OCI-M1 (cell line): Measurements from ENCODE around the gene HIPK2.

Source experiments
- DNase-seq: peaks from one replicate; lab custom pipeline; 2025; lab: John Stamatoyannopoulos, UW

HIPK2 gene

DNA sequence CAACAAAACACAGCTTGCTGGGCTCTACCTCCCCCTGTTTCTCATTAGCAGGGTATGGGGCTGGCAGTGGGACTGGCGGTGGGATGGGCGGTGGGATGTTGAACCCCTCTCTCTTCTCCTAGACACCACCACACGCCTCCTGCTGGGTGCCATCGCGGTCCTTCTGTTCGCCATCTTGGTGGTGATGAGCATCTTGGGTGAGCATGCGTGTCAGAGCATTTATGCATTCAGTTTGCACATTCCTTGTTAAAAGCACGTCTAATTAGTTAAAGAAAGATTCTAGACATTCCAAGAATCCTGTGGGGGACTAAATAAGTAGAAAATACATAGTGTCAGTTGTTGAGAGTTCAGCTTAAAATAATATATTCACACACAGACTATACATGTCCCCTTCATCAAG lies 241.6 kb downstream of the HIPK2 start:
- DNase-seq: no peak

DNA sequence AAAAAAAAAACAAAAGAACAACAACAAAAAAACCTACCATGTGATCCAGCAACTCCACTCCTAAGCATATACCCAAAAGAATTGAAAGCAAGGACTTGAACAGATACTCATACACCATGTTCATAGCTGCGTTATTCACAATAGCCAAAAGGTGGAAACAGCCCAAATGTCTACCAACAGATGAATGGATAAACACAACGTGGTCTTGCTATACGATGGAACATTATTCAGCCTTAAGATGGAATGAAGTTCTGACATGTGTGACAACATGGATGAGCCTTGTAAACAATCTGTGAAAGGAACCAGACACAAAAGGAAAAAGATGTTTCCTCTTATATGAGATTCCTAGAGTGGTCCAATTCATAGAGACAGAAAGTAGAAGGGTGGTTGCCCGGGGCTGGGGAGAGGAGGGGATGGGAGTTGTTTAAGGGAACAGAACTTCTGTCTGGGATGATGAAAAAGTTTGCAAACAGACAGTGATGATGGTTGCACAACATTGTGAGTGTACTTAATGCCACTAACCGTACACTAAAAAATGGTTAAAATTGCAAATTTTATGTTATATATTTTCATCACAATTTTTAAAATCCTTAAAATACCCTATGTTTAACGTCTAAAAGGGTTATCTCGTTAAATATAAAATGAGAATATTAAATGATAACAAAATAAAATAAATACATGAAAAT lies 242.7 kb downstream of the HIPK2 start:
- DNase-seq: no peak

DNA sequence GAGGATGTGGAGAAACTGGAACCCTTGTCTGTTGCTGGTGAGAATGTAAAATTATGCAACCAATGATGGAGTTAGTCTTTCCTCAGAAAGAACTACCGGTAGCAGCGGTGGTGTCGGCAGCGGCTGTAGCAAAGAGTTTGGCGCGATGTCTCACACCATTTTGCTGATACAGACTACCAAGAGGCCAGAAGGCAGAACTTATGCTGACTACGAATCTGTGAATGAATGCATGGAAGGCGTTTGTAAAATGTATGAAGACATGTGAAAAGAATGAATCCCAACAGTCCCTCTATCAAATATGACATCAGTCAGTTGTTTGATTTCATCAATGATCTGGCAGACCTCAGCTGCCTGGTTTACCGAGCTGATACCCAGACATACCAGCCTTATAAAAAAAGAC lies 243.7 kb downstream of the HIPK2 start:
- no peak for DNase-seq

DNA sequence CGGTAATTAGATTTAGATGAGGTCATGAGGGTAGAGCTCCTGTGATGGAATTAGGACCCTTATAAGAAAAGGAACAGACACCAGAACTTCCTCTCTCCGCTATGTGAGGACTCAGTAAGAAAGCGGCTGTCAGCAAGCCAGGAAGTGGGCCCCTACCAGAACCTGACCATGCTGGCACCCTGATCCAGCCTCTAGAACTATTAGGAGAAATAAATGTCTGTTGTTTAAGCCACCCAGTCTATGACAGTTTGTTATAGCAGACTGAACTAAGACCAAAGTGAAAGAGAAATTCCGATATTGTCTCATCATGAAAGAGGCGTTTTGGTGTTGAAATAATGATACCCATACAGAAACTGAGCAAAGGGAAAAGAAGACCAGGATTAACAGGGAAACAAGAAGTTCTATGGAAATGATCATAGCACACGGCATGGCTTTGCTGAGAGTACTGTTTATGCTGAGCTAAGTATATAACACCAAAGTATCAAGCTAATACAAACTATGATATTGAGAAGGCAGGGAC lies 245.1 kb downstream of the HIPK2 start:
- DNase-seq: no peak

DNA sequence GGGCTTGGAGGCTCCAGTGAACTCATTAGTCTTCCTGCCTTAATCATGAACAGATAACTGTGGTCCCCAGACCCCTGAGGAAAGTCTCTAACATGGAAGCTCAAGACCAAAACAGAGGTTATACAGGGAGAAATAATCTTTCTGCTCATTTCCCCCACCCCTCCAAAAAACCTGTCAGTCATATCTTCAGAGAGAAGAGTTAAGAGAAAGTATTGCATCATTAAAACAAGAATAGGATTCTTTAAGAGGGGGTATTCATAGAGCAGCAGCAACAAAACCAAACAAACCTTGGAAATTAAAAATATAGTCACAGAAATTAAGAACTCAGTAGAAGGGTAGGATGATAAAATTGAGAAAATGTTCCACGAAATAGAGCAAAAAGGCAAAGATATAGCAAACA lies 246.7 kb downstream of the HIPK2 start:
- no peak for DNase-seq

DNA sequence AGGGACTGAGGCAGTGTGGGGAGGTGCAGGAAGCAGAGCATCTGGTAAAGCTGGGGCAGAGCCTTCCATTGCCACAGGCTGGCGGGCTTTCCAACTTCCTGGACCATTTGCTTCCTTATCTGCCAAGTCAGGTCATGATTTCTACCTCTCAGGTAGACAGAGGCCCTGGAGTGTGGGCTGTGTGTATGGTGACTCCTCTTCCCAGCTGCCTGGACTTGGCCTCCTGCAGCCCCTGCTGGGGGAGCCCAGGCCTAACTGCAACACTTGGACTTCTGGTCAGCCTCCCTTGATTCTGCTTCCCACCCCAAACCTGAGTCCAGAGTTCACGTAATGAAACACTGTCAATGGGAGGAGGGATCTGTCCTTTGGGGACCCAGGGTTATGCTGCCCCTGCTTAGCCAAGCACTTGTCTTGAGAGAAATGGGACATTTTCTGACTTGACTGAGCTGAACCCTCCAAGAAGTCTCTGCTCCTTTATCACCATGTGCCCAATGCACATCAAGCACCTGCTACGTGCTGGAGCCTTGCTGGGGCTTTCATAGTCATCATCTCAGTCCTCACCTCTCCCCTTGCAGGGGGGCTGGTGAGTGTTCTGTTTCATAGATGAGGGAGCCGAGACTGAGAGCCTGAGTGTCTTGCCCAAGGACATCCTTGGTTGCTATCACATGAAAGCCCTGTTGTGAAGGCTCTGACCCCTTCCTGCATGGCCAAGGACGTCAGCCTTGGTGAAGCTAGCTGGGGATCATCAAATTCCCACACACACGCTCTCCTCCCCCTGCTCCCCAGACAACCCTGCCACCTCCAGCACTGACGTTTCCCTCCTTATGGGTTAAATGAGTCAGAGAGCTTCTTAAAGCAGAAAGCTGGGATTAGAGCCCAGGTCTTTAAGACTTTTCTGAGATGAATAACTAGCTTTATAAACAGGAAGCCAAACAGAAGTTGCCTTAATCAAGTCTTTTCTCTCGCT lies 250.9 kb downstream of the HIPK2 start:
- no peak for DNase-seq

DNA sequence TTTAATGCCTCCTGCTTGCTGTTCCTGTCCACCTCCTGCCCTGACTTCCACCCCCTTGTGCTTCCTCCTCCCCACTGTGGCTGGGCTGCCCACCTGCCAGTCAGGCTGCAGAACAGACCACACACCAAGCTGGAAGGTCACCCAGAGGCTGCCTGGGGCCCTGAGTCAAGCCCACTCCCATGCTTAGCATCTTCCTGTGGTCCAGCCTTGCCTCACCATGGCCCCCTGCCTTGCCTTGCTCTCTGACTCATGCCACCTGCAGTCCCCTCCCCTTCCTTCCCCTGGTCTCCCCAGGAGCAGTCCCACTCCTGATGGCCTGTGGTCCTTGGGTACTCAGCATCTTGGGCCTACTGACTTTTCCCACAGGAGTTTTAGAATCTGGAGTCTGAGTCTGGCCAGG lies 252.0 kb downstream of the HIPK2 start:
- DNase-seq: no peak

DNA sequence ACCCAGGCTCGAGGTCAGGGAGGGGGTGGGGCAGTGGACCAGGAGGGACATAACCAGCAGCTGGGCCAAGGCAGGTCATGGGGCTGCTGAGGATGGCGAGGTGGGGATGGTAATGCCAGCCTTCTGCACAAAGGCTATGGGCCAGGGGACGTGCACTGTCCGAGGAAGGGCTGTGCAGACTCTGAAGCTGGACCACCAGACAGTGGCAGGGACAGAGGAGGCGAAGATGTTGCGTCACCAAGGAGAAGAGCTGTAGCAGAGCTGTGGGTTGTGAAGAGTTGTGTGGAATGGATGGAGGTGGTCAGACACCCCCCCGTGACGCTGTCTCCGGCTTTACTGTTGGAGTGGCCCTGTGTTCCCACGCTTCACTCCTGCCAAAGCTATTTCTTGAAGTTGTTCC lies 252.6 kb downstream of the HIPK2 start:
- DNase-seq: no peak

DNA sequence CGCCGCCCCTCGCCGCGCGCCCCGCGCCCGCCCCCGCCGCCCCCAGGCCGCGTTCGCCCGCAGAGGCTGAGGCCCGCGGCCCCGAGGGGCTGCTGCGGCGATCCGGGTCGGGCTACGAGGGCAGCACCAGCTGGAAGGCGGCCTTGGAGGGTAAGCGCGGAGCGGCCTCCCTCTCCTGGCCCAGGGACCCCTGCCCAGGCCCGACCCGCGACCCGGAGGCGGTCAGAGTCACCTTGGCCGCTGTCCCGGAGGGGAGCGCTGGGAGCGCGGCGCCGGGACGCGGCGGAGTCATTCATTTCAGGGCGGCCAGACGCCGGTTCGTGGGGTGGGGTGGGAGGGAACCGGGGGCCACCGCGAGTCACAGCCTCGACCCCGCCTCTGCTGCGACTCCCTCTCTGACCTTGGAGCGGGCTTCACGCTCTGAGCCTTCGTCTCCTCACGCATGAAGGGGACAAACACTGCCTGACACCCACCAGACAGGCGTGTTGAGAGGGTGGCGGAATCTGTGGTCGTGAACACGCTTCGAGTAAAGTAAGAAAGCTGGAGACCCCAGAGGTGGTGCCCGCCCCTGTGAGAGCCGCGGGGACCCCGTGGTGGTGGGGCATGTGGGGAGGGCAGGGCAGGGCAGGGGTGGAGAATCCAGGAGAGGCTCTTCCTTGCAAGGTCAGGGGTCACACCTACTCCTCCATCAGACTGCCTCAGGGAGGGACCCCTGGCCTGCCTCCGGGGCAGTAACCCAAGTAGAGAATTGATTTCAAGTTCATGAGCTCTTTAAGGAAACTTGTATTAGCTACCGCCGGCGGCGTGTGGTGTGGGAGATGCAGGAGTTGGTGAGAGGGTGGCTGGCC lies 253.6 kb downstream of the HIPK2 start:
- no peak for DNase-seq

DNA sequence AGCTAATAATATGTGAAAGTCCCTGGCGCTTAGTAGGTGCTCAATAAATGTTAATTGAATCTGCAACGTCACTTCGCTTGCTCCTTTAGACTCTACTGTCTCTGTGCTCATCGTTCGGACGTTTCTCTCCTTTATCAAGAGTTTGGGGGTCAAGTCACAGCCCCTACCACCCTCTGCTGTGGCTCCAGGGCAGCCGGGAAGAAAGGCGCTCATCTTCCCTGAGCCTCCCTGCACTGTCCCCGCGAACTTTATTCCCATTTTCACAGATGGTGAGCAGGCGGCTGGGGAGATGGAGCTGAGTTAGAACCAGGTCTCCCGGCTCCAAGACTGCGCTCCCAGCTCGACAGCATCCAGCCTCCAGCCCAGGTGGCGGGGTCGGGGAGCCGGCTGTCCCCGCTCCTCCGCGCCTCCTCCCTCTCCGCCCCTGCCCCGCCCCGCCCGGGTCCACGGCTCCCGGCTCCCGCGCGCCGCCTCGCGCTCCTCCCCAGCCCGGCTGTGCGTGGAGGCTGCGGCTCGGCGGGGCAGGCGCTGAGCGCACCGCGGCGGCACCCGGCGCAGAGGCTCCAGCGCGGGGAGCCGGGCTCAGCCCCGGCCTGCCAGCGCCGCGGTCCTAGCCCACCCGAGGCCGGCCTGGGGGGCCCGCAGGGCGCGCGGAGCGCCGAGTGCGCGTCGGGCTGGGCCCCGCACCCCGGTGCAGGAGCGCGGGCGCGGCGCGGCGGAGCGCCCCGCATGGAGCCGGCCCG lies 254.4 kb downstream of the HIPK2 start, which contains the start of gene CLEC2L:
Gene CLEC2L, plus strand, starts transcription at position 487 of the 743 bp plus-strand sequence. Its CDS starts 243 bp downstream, at position 730.
- DNase-seq: no peak

DNA sequence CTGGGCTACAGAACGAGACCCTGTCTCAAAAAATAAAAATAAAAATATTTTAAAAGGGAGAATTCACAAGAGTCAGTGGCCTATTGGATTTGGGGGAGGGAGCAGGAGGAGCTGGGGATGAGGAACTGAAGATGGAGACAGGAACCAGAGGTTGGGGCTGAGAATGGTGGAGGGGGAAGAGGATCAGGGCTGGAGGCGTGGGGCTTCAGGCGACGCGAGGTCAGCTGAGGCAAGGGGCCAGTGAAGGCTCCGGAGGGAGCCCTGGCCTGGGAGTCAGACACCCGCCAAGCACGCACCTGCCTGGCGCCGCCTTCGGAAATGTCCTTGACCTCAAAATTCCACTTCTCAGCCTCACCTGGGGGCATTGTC lies 255.0 kb downstream of the HIPK2 start:
- no peak for DNase-seq

DNA sequence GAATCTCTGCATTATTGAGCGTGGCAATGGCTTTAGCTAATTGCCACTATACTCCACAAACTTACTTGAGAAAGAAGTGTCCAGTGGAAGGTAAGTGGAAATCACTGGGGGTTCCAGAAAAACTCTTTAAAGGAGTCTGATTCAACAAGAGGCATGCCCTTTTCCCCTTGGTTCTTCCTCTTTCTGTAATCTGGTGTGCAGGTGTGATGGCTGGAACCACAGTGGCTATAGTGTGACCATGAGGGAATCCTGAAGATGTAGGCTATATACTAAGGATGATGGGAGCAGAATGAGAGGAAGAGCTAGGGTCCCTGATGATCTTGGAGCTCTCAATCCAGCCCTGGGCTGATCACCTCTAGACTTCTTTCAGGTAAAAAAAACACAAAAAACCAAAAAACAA lies 256.4 kb downstream of the HIPK2 start:
- DNase-seq: no peak

DNA sequence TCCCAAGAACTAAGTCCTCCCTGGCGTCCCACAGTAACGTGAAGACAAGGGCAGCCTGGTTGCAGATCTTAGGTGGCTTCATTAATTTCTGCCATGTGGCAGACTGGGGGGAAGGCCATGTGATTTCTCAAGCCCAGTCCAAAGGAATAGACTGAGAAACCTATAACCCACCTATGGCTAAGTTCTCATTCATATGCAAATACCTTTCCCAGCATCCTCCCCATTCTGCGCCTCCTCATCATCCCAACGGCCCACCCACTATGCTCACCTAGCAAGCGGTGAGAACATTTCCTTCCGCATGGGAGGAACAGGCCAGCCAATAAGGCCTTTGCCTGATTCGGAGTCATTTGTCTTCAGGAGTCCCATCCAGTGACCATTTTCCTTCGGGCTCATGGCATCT lies 262.5 kb downstream of the HIPK2 start:
- DNase-seq: no peak
